ENCODE data around the gene KRTAP20-2. TPM values are rescaled to one million over a fixed set of nuclear protein-coding genes. Genes with fewer than 3 reads are reported as not detected.

KRTAP20-2 gene
- total and polyA plus RNA-seq, 2 of the 8 experiments (the other 6 are each of a cell fraction or from before 2014, with no cell fraction given), result not detected

- no peaks in the 10 kb centered on the region for H3K79me2 ChIP-seq (ENCODE audit: control insufficient read depth in 1 of 2, insufficient read depth in 2 of 2, low read length in 2 of 2)
- no peaks in the 10 kb centered on the region for H3K23me2 ChIP-seq (ENCODE audit: low read depth, low read length)
- H3K27me3 ChIP-seq (replicated peaks in 1 of 4; ENCODE audit: control insufficient read depth in 3 of 4, extremely low read depth in 1 of 4, insufficient read depth in 3 of 4, low read length in 3 of 4), result no peaks in the 10 kb centered on the region
- no peak overlapping the region for H2BK5ac ChIP-seq (ENCODE audit: low read depth, low read length)
- DNase-seq (ENCODE audit: low read depth in 1 of 2, low spot score in 2 of 2) (no peak), FAIRE-seq (no peak)
- no peak overlapping the region for H3K4me3 ChIP-seq (ENCODE audit: extremely low read depth in 1 of 4, insufficient read depth in 2 of 4, low read depth in 3 of 4, low read length in 4 of 4)
- no peak overlapping the region for H3K23ac ChIP-seq (ENCODE audit: insufficient read length)
- H3K14ac ChIP-seq (ENCODE audit: insufficient read length), result no peak overlapping the region
- CTCF ChIA-PET (ENCODE audit: partially characterized antibody), result no interaction called here
- H2BK120ac ChIP-seq (replicated peaks; ENCODE audit: low read depth, low read length), result no peak overlapping the region
- H3K18ac ChIP-seq (ENCODE audit: extremely low read depth, low read length), result no peak overlapping the region
- H2BK20ac ChIP-seq (ENCODE audit: low read length), result no peak overlapping the region
- H4K5ac ChIP-seq (ENCODE audit: insufficient read length, low read depth, low read length), result no peak overlapping the region
- H4K91ac ChIP-seq (replicated peaks; ENCODE audit: insufficient read length, low read length), result no peak overlapping the region
- no peaks in the 10 kb centered on the region for H3K4me1 ChIP-seq (replicated peaks in 1 of 4; ENCODE audit: control insufficient read depth in 3 of 4, insufficient read depth in 4 of 4, low read length in 3 of 4)
- no peak overlapping the region for H3K9ac ChIP-seq (replicated peaks in 1 of 4; ENCODE audit: extremely low read depth in 1 of 4, low read depth in 3 of 4, low read length in 3 of 4)
- H3K79me1 ChIP-seq (ENCODE audit: low read depth, low read length), result no peaks in the 10 kb centered on the region
- H2AK5ac ChIP-seq (ENCODE audit: low read depth, low read length), result no peak overlapping the region
- H4K20me1 ChIP-seq (replicated peaks in 1 of 2; ENCODE audit: control insufficient read depth in 1 of 2, insufficient read depth in 2 of 2, low read length in 2 of 2), result no peaks in the 10 kb centered on the region
- H2BK12ac ChIP-seq (ENCODE audit: low read depth, low read length), result no peak overlapping the region
- no peak overlapping the region for H3K4ac ChIP-seq (replicated peaks; ENCODE audit: insufficient read length, low read depth, low read length)
- POLR2A ChIA-PET (ENCODE audit: partially characterized antibody), result no interaction called here
- no peak overlapping the region for H2AFZ ChIP-seq (ENCODE audit: low read length)
- TF ChIP-seq TAF7 (optimal IDR thresholded peaks at IDR 0.05; ENCODE audit: borderline replicate concordance, low read depth, low read length), result no peak
- TF ChIP-seq CHD1 (IDR thresholded peaks at IDR 0.05; ENCODE audit: low read depth, low read length), result no peak
- TF ChIP-seq CHD2 (IDR thresholded peaks at IDR 0.05; ENCODE audit: low read length), result no peak
- TF ChIP-seq YY1 (IDR thresholded peaks at IDR 0.05; ENCODE audit: low read depth, low read length), result no peak
- no peak for TF ChIP-seq SRF (IDR thresholded peaks at IDR 0.05; ENCODE audit: low read depth, low read length)
- no peak for TF ChIP-seq SIN3A (conservative IDR thresholded peaks at IDR 0.05 in 1 of 2, IDR thresholded peaks at IDR 0.05 in 1 of 2; ENCODE audit: low read depth in 1 of 2, low read length in 2 of 2)
- no peak for TF ChIP-seq MAX (IDR thresholded peaks at IDR 0.05)
- no peak for TF ChIP-seq CREB1 (IDR thresholded peaks at IDR 0.05)
- TF ChIP-seq ASH2L (IDR thresholded peaks at IDR 0.05; ENCODE audit: low read length), result no peak
- TF ChIP-seq HDAC6 (IDR thresholded peaks at IDR 0.05; ENCODE audit: low read depth, low read length), result no peak
- TF ChIP-seq USF2 (IDR thresholded peaks at IDR 0.05; ENCODE audit: low read length), result no peak
- no peak for TF ChIP-seq POLR2A (IDR thresholded peaks at IDR 0.05; ENCODE audit: control extremely low read depth in 1 of 2, low read depth in 2 of 2, low read length in 2 of 2)
- WGBS, 2 experiments (ENCODE audit: extremely low coverage in 1 of 2, insufficient coverage in 1 of 2, insufficient read length in 1 of 2, insufficient replicate concordance in 2 of 2, low coverage in 1 of 2, low lambda C conversion rate in 2 of 2, missing lambda C conversion rate in 1 of 2), result 78% methylated on average over 1 of the region's 1 CpG; no CpG with 5 or more reads in 1 of the 2 experiments
- H3K36me3 ChIP-seq (ENCODE audit: control insufficient read depth in 2 of 4, insufficient read depth in 4 of 4, low read length in 3 of 4), result no peaks in the 10 kb centered on the region
- no peak overlapping the region for H3K27ac ChIP-seq (ENCODE audit: low read depth, low read length)
- no peaks in the 10 kb centered on the region for H3K9me3 ChIP-seq (ENCODE audit: insufficient read depth in 2 of 2, low read depth in 1 of 2, low read length in 1 of 2)
- no peak overlapping the region for H4K8ac ChIP-seq (ENCODE audit: extremely low read depth, insufficient read depth, low read length)
- no peak overlapping the region for H2BK15ac ChIP-seq (ENCODE audit: low read length)
- no peak overlapping the region for H3K56ac ChIP-seq (replicated peaks; ENCODE audit: insufficient read length, low read depth, low read length)
- H3K4me2 ChIP-seq (ENCODE audit: insufficient read depth in 1 of 2, low read depth in 2 of 2, low read length in 2 of 2), result no peak overlapping the region
Measured at GRCh38 chr21:30680586-30680985, 45.6 kb downstream of the KRTAP20-2 start.
